Endothelial cell of umbilical vein (primary cell): ENCODE results near the gene PGAP1. TPM values are rescaled to one million over a fixed set of nuclear protein-coding genes. Genes with fewer than 3 reads are reported as not detected.

Experiments
- BruUV-seq: library from RNA; stranded (reverse); fragments of 400-500 nt; replicated peaks from 2 replicates; lab custom pipeline; 2021; lab: Mats Ljungman, UMichigan
- CTCF ChIA-PET: fragments of 300-600, 350-600 bp; sonication (Branson Sonifier 250); formaldehyde crosslinking; loops from one replicate; lab custom pipeline; 2021; ENCODE audit warnings: antibody characterized with exemption, inconsistent platforms; lab: Charles Lee
- POLR2A ChIA-PET: fragments of 300-600, 350-600 bp; sonication (Branson Sonifier 250); formaldehyde crosslinking; loops from one replicate; lab custom pipeline; 2021; ENCODE audit warnings: antibody characterized with exemption, inconsistent platforms; lab: Charles Lee
- DNase-seq: peaks from one replicate; pipeline ENCODE4 v3.0.0-alpha.2; 2011; ENCODE audit warnings: low read depth, low spot score
- FAIRE-seq: peaks from 2 replicates; lab custom pipeline; 2011; peaks lifted over from hg19 to GRCh38; lab: Jason Lieb, UNC
- H2AFZ ChIP-seq: 2 replicates; pipeline ENCODE4 v1.6.0; 2012; ENCODE audit warnings: low read depth, low read length, control low read depth, inconsistent platforms
- H3K27ac ChIP-seq: 2 replicates; pipeline ENCODE4 v1.5.1; 2011; ENCODE audit warnings: low read depth, mild to moderate bottlenecking, control low read depth, low read length, moderate library complexity; ENCODE audit not compliant: insufficient read depth
- H3K27me3 ChIP-seq, 2 experiments: 2 replicates each; pipeline versions ENCODE4 v1.6.0 to v1.6.1; 2011; ENCODE audit warnings: low read length in 2 of 2, mixed read lengths in 1 of 2; ENCODE audit not compliant: control insufficient read depth in 2 of 2, insufficient read depth in 2 of 2
- H3K36me3 ChIP-seq, 2 experiments: 2 replicates in 1 of 2; 3 replicates in 1 of 2; pipeline ENCODE4 v1.5.1; 2011; ENCODE audit warnings: low read length in 2 of 2, mild to moderate bottlenecking in 1 of 2, moderate library complexity in 1 of 2; ENCODE audit not compliant: control insufficient read depth in 2 of 2, insufficient read depth in 2 of 2; ENCODE audit errors: extremely low read depth in 1 of 2
- H3K4me1 ChIP-seq: 3 replicates; pipeline ENCODE4 v1.5.1; 2011; ENCODE audit warnings: mild to moderate bottlenecking, low read length; ENCODE audit not compliant: control insufficient read depth, insufficient read depth; ENCODE audit errors: extremely low read depth
- H3K4me2 ChIP-seq: 2 replicates; pipeline ENCODE4 v1.6.1; 2011; ENCODE audit warnings: low read length, control low read depth, mixed read lengths; ENCODE audit not compliant: insufficient read depth
- H3K4me3 ChIP-seq, 3 experiments: fragments of 200-600 bp in 1 of 3; sonication (generic), shearing (Covaris generic) in 1 of 3; replicated peaks in 1 of 3; 2 replicates each; pipeline ENCODE4 v1.5.1; 2011 to 2016; ENCODE audit warnings: control low read depth in 3 of 3, low read length in 3 of 3, mild to moderate bottlenecking in 2 of 3, inconsistent platforms in 1 of 3, low read depth in 1 of 3, moderate library complexity in 1 of 3; ENCODE audit not compliant: insufficient read depth in 1 of 3
- H3K79me2 ChIP-seq: 2 replicates; pipeline ENCODE4 v1.6.0; 2012; ENCODE audit warnings: low read length, inconsistent platforms; ENCODE audit not compliant: control insufficient read depth, insufficient read depth
- H3K9ac ChIP-seq: replicated peaks from 2 replicates; pipeline ENCODE3; 2011; ENCODE audit warnings: low read length, control low read depth; ENCODE audit not compliant: insufficient read depth; ENCODE audit errors: extremely low read depth
- H3K9me1 ChIP-seq: replicated peaks from 3 replicates; pipeline ENCODE4 v1.6.0; 2011; ENCODE audit warnings: mild to moderate bottlenecking, low read length; ENCODE audit not compliant: control insufficient read depth, insufficient read depth; ENCODE audit errors: extremely low read depth
- H3K9me3 ChIP-seq: replicated peaks from 2 replicates; pipeline ENCODE4 v1.5.1; 2012; ENCODE audit warnings: low read length, inconsistent platforms; ENCODE audit not compliant: control insufficient read depth, insufficient read depth
- H4K20me1 ChIP-seq: replicated peaks from 2 replicates; pipeline ENCODE3; 2011; ENCODE audit warnings: mild to moderate bottlenecking, low read length; ENCODE audit not compliant: control insufficient read depth, insufficient read depth; ENCODE audit errors: extremely low read depth
- EZH2 ChIP-seq: IDR thresholded peaks from 2 replicates; pipeline ENCODE4 v1.6.1; 2012; ENCODE audit warnings: borderline replicate concordance, low read depth, mild to moderate bottlenecking, moderate library complexity, low read length, inconsistent platforms; ENCODE audit not compliant: severe bottlenecking
- FOS ChIP-seq: IDR thresholded peaks from 2 replicates; pipeline ENCODE4 v1.6.1; 2011; ENCODE audit warnings: mild to moderate bottlenecking, low read length, moderate library complexity, borderline replicate concordance; ENCODE audit not compliant: insufficient read depth
- GATA2 ChIP-seq: IDR thresholded peaks from 2 replicates; pipeline ENCODE4 v1.7.0; 2011; ENCODE audit warnings: low read depth, mild to moderate bottlenecking, moderate library complexity, mixed read lengths, low read length; ENCODE audit not compliant: insufficient read length, insufficient read depth
- JUN ChIP-seq: IDR thresholded peaks from 2 replicates; pipeline ENCODE4 v1.6.1; 2011; ENCODE audit warnings: borderline replicate concordance, low read depth; ENCODE audit not compliant: insufficient read length, insufficient read depth
- MYC ChIP-seq: IDR thresholded peaks from one replicate; pipeline ENCODE4 v1.6.1; 2011; ENCODE audit warnings: mild to moderate bottlenecking, low read depth, low read length
- POLR2A ChIP-seq: IDR thresholded peaks from 2 replicates; pipeline ENCODE4 v1.6.1; 2012; ENCODE audit warnings: low read depth, mild to moderate bottlenecking, control low read depth, low read length
- POLR2AphosphoS5 ChIP-seq: IDR thresholded peaks from 2 replicates; pipeline ENCODE4 v1.6.1; 2012; ENCODE audit warnings: low read depth, mild to moderate bottlenecking, control low read depth, low read length, moderate library complexity; ENCODE audit not compliant: insufficient read depth
- dilution Hi-C: fragments of 300-500 bp; cut with MboI; formaldehyde crosslinking; loops from one replicate; pipeline ENCODE4 v1.15.0; 2019; ENCODE audit warnings: low sequenced_read_pairs; ENCODE audit not compliant: extremely low pct_ligation_motif_present
- intact Hi-C: fragments of 100-400 bp; cut with micrococcal nuclease; formaldehyde crosslinking; loops from one replicate; pipeline ENCODE4 v1.10.0; 2022
- polyA plus RNA-seq, 4 experiments: library from polyadenylated mRNA; depleted of rRNA in 3 of 4; stranded (reverse) in 3 of 4; unstranded in 1 of 4; fragments of >200 nt; gene quantifications; 2 replicates each; pipeline versions ENCODE4 v1.2.1 to v1.2.3, GENCODE V29; 2011 to 2012; ENCODE audit warnings: missing spikeins in 1 of 4
- total RNA-seq: library from RNA; stranded (reverse); gene quantifications from 2 replicates; pipeline ENCODE4 v1.2.3, GENCODE V29; 2021
- TF ChIP-seq, protein P1 (sequence below): IDR thresholded peaks from 2 replicates; pipeline ENCODE4 v1.6.1; 2011; ENCODE audit not compliant: insufficient read depth, insufficient read length
- TF ChIP-seq, protein P2 (sequence below), 2 donors: IDR thresholded peaks; 1 replicate in 1 of 2; 2 replicates in 1 of 2; pipeline ENCODE4 v1.5.1; 2011; ENCODE audit warnings: low read length in 2 of 2, mild to moderate bottlenecking in 2 of 2, moderate library complexity in 2 of 2, control low read depth in 1 of 2, inconsistent platforms in 1 of 2, low read depth in 1 of 2; ENCODE audit not compliant: insufficient read depth in 1 of 2; ENCODE audit errors: extremely low read depth in 1 of 2

The PGAP1 gene
- total and polyA plus RNA-seq, 2 donors (not counting 3 experiments of a cell fraction or from before 2014, with no cell fraction given) = 3.9 to 9.8 TPM

DNA sequence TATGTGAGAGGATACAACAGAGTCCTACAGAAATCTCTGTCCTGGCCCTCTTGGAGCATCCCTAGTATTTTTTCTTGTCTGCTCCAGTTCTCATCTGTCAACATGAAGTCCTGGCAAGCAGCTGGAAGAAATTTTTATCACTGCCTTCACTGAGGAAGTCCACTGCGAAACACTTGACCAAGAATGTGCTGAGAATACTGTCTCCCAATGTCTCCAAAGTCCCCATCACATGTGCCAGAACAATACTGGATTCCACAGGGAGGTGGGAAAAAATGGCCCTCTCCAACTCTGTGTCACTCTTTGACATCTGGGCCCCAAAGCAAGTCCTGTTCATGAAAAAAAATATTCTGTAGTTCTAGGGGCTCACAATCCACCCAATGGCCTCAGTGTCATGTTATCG is 32.8 kb upstream of the PGAP1 start:
- Histone ChIP-seq H3K4me3 (no peak overlapping the region), H3K4me2 (no peak overlapping the region), H4K20me1 (no peaks in the 10 kb centered on the region), H3K27ac (no peak overlapping the region), H3K4me1 (peaks cover 7% of the 10 kb centered on the region), H3K27me3 (no peaks in the 10 kb centered on the region), H3K9me1 (no peaks in the 10 kb centered on the region), H3K79me2 (no peaks in the 10 kb centered on the region), H3K9ac (no peak overlapping the region), H3K9me3 (no peaks in the 10 kb centered on the region), H3K36me3 (no peaks in the 10 kb centered on the region), H2AFZ (no peak overlapping the region)
- CTCF ChIA-PET = no interaction called here
- no TSS peak for BruUV-seq
- POLR2A ChIA-PET = no interaction called here
- intact Hi-C loops (no loop called here), dilution Hi-C loops (no loop called here)
- DNase-seq = no peak
- TF ChIP-seq POLR2A = no peak
- no peak for TF ChIP-seq MYC
- TF ChIP-seq, protein P1, sequence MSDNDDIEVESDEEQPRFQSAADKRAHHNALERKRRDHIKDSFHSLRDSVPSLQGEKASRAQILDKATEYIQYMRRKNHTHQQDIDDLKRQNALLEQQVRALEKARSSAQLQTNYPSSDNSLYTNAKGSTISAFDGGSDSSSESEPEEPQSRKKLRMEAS = no peak
- no peak for TF ChIP-seq JUN
- TF ChIP-seq FOS = no peak
- TF ChIP-seq, protein P2, sequence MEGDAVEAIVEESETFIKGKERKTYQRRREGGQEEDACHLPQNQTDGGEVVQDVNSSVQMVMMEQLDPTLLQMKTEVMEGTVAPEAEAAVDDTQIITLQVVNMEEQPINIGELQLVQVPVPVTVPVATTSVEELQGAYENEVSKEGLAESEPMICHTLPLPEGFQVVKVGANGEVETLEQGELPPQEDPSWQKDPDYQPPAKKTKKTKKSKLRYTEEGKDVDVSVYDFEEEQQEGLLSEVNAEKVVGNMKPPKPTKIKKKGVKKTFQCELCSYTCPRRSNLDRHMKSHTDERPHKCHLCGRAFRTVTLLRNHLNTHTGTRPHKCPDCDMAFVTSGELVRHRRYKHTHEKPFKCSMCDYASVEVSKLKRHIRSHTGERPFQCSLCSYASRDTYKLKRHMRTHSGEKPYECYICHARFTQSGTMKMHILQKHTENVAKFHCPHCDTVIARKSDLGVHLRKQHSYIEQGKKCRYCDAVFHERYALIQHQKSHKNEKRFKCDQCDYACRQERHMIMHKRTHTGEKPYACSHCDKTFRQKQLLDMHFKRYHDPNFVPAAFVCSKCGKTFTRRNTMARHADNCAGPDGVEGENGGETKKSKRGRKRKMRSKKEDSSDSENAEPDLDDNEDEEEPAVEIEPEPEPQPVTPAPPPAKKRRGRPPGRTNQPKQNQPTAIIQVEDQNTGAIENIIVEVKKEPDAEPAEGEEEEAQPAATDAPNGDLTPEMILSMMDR (IDR thresholded peaks at IDR 0.05; ENCODE audit: extremely low read depth in 1 of 2, insufficient read depth in 1 of 2, low read depth in 1 of 2, low read length in 2 of 2) = no peak
- TF ChIP-seq EZH2 = no peak
- TF ChIP-seq GATA2 = no peak
- no peak for TF ChIP-seq POLR2AphosphoS5
- FAIRE-seq = no peak
